Measurements from ENCODE around the gene KCNK13.

DNA sequence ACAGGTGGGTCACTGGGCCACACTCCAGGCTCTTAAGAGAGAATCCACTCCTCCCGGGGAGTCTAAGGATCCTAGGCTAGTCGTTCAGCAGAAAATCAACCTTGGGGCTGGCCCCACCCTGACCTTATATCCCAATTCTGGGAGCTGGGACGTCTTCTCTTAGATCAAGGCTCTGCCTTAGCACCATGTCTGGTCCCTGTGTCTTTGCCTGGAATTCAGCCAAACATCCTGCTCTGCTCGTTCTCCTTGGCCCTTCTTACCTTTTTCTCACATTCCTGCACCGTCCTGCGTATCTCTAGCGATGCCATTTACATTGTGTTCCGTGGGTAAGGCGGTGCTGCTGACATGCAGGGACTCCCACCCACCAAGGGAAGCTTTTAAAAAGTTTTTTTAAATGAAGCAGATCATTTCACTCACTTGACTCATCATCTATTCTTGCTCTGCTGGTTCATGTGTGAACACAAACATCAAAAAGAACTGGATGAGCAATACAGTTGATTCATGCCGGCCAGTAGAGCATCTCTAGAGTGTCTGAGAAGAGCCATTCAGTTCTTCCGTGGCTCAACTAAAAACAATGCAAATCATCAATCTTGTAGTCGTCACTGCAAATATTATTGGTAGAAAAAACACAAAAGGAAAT lies 50.2 kb downstream of the KCNK13 start:
- TF ChIP-seq, protein P1, sequence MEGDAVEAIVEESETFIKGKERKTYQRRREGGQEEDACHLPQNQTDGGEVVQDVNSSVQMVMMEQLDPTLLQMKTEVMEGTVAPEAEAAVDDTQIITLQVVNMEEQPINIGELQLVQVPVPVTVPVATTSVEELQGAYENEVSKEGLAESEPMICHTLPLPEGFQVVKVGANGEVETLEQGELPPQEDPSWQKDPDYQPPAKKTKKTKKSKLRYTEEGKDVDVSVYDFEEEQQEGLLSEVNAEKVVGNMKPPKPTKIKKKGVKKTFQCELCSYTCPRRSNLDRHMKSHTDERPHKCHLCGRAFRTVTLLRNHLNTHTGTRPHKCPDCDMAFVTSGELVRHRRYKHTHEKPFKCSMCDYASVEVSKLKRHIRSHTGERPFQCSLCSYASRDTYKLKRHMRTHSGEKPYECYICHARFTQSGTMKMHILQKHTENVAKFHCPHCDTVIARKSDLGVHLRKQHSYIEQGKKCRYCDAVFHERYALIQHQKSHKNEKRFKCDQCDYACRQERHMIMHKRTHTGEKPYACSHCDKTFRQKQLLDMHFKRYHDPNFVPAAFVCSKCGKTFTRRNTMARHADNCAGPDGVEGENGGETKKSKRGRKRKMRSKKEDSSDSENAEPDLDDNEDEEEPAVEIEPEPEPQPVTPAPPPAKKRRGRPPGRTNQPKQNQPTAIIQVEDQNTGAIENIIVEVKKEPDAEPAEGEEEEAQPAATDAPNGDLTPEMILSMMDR (conservative IDR thresholded peaks at IDR 0.05 in 1 of 2, IDR thresholded peaks at IDR 0.05 in 1 of 2; ENCODE audit: low read depth in 1 of 2, low read length in 2 of 2) = no peak
- TF ChIP-seq EZH2 (IDR thresholded peaks at IDR 0.05; ENCODE audit: low read length, missing control alignments) = no peak

Measured in fibroblast of lung (primary cell).